Measurements from ENCODE around the gene CDK6.

The CDK6 gene

GRCh38 chr7:92645114-92646061 lies 191.0 kb downstream of the CDK6 start:
- Histone ChIP-seq H3K9me3 (ENCODE audit: insufficient read depth, low read length, severe bottlenecking) (no peaks in the 10 kb centered on the region), H4K20me1 (ENCODE audit: insufficient read depth, low read length) (no peaks in the 10 kb centered on the region), H2AFZ (ENCODE audit: low read depth, low read length) (no peak overlapping the region), H3K27ac (ENCODE audit: low read length) (peak overlapping the region; percentile 99), H3K4me1 (ENCODE audit: insufficient read depth, low read length) (peaks cover 100% of the 10 kb centered on the region), H3K27me3 (ENCODE audit: insufficient read depth, low read length, poor library complexity) (no peaks in the 10 kb centered on the region), H3K4me2 (ENCODE audit: insufficient read depth, low read length) (no peak overlapping the region), H3K4me3 (ENCODE audit: low read depth in 1 of 2, low read length in 2 of 2) (no peak overlapping the region), H3K36me3 (ENCODE audit: insufficient read depth, low read length) (peaks cover 64% of the 10 kb centered on the region), H3K9ac (ENCODE audit: low read depth, low read length) (peak overlapping the region; percentile 64), H3K79me2 (ENCODE audit: insufficient read depth, low read length) (peaks cover 95% of the 10 kb centered on the region)
- DNase-seq (peak; percentile 67), ATAC-seq (ENCODE audit: insufficient read depth, low read depth) (peak; percentile 71)
- TF ChIP-seq EZH2 (IDR thresholded peaks at IDR 0.05; ENCODE audit: borderline replicate concordance, low read depth, low read length, severe bottlenecking) (no peak), CTCF (IDR thresholded peaks at IDR 0.05; ENCODE audit: borderline replicate concordance, extremely low read depth, low read length, poor library complexity, severe bottlenecking) (no peak)

GRCh38 chr7:92644406-92645113 lies 191.8 kb downstream of the CDK6 start:
- peak overlapping the region; percentile 64 for H3K9ac ChIP-seq (ENCODE audit: low read depth, low read length)
- no peak overlapping the region for H2AFZ ChIP-seq (ENCODE audit: low read depth, low read length)
- peaks cover 56% of the 10 kb centered on the region for H3K36me3 ChIP-seq (ENCODE audit: insufficient read depth, low read length)
- ATAC-seq (ENCODE audit: insufficient read depth, low read depth) (no peak), DNase-seq (no peak)
- TF ChIP-seq EZH2 (IDR thresholded peaks at IDR 0.05; ENCODE audit: borderline replicate concordance, low read depth, low read length, severe bottlenecking) (no peak), CTCF (IDR thresholded peaks at IDR 0.05; ENCODE audit: borderline replicate concordance, extremely low read depth, low read length, poor library complexity, severe bottlenecking) (no peak)
- H3K27ac ChIP-seq (ENCODE audit: low read length), result peak overlapping the region; percentile 99
- H3K79me2 ChIP-seq (ENCODE audit: insufficient read depth, low read length), result peaks cover 86% of the 10 kb centered on the region
- no peak overlapping the region for H3K4me3 ChIP-seq (ENCODE audit: low read depth in 1 of 2, low read length in 2 of 2)
- H3K9me3 ChIP-seq (ENCODE audit: insufficient read depth, low read length, severe bottlenecking), result no peaks in the 10 kb centered on the region
- no peaks in the 10 kb centered on the region for H4K20me1 ChIP-seq (ENCODE audit: insufficient read depth, low read length)
- no peaks in the 10 kb centered on the region for H3K27me3 ChIP-seq (ENCODE audit: insufficient read depth, low read length, poor library complexity)
- peaks cover 100% of the 10 kb centered on the region for H3K4me1 ChIP-seq (ENCODE audit: insufficient read depth, low read length)
- H3K4me2 ChIP-seq (ENCODE audit: insufficient read depth, low read length), result 0 out of 2 replicates have a peak overlapping the region, but pooled peaks have one; percentile 6

GRCh38 chr7:92643821-92644220 lies 192.6 kb downstream of the CDK6 start:
- 0 out of 2 replicates have a peak overlapping the region, but pooled peaks have one; percentile 3 for H3K4me2 ChIP-seq (ENCODE audit: insufficient read depth, low read length)
- TF ChIP-seq EZH2 (IDR thresholded peaks at IDR 0.05; ENCODE audit: borderline replicate concordance, low read depth, low read length, severe bottlenecking) (no peak), CTCF (IDR thresholded peaks at IDR 0.05; ENCODE audit: borderline replicate concordance, extremely low read depth, low read length, poor library complexity, severe bottlenecking) (no peak)
- H3K36me3 ChIP-seq (ENCODE audit: insufficient read depth, low read length), result peaks cover 56% of the 10 kb centered on the region
- H3K4me3 ChIP-seq (ENCODE audit: low read depth in 1 of 2, low read length in 2 of 2), result no peak overlapping the region
- H3K9ac ChIP-seq (ENCODE audit: low read depth, low read length), result peak overlapping the region; percentile 64
- H4K20me1 ChIP-seq (ENCODE audit: insufficient read depth, low read length), result no peaks in the 10 kb centered on the region
- H3K79me2 ChIP-seq (ENCODE audit: insufficient read depth, low read length), result peaks cover 84% of the 10 kb centered on the region
- H3K27ac ChIP-seq (ENCODE audit: low read length), result peak overlapping the region; percentile 99
- no peak overlapping the region for H2AFZ ChIP-seq (ENCODE audit: low read depth, low read length)
- H3K4me1 ChIP-seq (ENCODE audit: insufficient read depth, low read length), result peaks cover 100% of the 10 kb centered on the region
- H3K27me3 ChIP-seq (ENCODE audit: insufficient read depth, low read length, poor library complexity), result no peaks in the 10 kb centered on the region
- DNase-seq (no peak), ATAC-seq (ENCODE audit: insufficient read depth, low read depth) (no peak)
- H3K9me3 ChIP-seq (ENCODE audit: insufficient read depth, low read length, severe bottlenecking), result no peaks in the 10 kb centered on the region
